HG02870 (cell line): Measurements from ENCODE around the gene LGMN.
"Not testable (repeated sequence)": the region's sequence is repeated elsewhere in the genome, so short reads cannot be mapped to it uniquely, and the experiment has no call there.

Experiments used
- ATAC-seq: cut with Tn5 transposase; IDR thresholded peaks from one replicate; pipeline ENCODE4 v1.9.1; 2021; ENCODE audit warnings: mild to moderate bottlenecking, moderate library complexity; ENCODE audit not compliant: unreplicated experiment

The LGMN gene

DNA sequence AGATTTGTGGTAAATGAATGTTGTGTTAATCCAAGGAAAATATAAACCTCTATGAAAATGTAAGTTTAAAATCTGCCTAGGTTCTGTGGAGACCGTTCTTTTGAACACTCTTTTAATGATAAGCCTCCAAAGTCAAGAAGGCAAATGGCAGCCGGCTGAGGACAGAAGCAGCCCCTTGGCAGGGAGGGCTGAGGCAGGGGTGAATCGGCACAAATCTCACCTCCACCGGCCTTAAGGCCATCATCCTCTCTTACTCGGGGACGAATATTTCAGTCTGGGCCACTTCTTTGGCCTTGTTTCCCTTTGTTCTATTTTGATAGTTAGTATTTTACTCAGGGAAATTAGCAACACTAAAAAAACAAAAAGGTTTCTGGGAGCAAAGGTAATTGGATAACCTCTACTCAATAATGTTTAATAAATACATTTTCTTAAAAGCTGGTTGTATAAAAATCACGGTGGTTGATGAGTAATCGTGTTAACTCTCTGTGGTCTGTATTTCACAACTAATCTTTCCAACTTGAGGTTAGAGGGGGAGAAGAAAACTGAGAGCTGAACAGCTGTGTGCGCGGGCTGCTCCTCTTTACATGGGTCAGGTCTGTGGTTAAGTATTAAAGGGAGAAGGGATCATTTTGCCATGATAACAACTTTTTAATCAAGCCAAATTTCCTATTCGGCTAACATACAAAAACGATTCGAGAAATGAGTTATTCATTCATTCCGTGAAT lies 18.6 kb downstream of the LGMN start:
- peak; percentile 81 for ATAC-seq

DNA sequence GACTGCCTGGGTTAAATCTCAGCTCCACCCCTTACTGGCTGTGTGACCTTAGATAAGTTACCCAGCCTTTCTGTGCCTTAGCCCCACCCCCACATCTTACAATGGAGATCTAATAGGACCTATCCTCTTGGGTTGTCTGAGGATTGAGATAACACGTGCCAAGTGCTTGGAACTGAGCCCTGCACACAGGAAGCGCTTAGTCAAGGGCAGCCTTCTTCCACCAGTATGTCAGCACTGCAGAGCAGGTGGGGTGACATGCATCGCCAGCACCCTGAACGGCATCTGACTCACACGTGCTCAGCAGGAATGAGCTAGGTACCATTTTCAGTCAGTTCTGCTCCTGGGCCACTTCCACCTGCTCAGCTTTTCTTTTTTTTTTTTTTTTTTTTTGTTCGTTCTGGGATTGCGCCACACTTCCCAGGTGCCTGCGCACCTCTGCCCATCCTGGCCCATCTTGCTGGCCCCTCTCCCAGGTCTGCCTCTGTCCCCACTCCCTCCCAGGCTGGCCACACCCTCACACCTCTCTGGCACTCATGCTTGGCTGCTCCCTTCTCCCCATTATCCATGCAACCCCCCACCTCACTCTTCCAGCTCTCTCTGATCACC lies 19.6 kb downstream of the LGMN start:
- ATAC-seq: peak; percentile 66

GRCh38 chr14:92726933-92727262 lies 21.5 kb downstream of the LGMN start:
- ATAC-seq: no peak

DNA sequence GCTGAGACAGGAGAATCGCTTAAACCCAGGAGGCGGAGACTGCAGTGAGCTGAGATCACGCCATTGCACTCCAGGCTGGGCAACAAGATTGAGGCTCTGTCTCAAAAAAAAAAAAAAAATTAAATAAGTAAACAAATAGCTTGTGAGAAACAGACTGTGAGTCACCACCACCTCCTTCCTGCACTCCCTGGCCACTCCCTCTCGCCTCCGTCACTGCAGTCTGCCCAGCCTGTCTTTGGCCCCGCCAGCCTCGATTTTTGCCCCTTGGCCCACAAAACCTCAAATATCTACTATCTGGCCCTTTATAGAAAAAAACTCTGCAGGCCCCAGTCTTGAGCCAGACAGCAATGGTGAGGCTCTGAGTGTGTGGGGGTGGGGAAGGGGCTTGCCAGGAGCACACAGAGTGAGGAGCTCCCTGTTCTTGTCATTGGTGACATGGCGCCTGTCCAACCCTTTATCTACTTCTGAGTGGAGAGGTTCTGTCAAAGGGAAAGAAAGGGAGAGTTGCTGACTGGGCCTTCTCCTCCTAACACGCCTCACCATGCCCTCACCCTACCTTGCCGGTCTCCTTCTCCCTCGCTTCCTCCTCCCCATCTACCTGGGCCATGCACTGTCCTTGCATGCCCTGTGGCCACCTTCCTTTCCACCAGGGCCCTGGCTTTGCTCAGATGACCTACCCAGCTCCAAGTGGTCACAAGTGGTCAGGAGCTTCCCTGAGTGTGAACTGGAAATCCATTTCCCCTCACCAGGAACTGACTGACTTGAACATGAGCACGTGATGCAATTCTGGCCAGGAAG lies 22.1 kb downstream of the LGMN start:
- no peak for ATAC-seq

GRCh38 chr14:92724516-92725340 lies 23.7 kb downstream of the LGMN start:
- ATAC-seq: no peak

DNA sequence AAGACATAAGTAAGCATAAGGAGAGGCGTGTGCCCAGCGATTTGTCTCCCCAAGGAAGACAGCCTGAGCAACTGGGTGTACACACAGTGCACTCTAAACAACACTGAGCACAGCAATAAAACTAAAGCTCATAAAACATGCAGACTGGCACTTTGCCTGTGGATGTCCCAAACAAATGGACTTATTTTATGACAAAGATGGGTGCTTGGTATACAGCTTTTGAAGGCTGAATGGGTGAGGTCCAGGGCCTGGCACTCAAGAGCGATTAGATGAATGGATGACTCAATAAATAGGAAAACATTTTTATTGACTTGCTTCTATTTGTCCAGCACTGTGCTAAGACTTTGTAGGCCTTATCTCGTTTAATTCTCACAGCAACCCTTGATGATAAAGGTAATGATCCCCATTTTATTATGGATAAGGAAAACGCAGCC lies 28.5 kb downstream of the LGMN start:
- no peak for ATAC-seq

DNA sequence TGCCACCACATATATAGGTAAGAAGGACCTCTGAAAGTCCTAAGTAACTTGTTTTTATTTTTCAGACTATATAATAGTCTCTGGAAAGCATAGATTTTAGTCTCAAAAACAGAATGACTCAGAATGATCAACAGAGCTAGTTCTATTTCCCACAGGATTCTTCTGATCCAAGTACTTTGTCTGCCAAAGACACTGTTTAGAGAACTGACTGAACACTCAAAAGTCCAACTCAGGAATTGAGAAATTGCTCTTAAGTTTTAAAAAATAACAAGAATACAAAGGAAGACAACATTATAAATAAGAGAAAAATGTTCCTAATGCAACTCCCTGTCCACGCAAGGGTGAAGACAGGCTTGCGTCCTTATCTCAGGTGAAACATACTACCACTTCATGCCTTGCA lies 29.0 kb downstream of the LGMN start:
- no peak for ATAC-seq

GRCh38 chr14:92718664-92719063 lies 29.8 kb downstream of the LGMN start:
- ATAC-seq: no peak

- no peak for ATAC-seq
These were observed 30.8 kb downstream of the LGMN start for GRCh38 chr14:92717571-92718042.

DNA sequence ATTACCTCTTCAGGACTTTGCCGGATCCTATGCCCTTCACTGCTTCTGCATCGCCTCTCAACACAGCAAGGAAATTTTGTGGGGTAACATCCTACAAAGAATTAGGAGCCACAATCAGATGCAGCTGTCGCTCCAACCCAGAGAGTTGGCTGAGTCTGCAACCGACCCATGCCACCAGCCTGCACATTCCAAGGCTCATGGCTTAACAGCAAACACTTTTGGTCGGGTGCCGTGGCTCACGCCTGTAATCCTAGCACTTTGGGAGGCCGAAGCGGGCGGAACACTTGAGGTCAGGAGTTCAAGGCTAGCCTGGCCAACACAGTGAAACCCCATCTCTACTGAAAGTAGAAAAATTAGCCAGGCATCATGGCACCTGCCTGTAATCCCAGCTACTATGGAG lies 32.3 kb downstream of the LGMN start:
- ATAC-seq: no peak

- ATAC-seq: not testable (repeated sequence)
These were observed 33.6 kb downstream of the LGMN start for GRCh38 chr14:92714739-92715307.

DNA sequence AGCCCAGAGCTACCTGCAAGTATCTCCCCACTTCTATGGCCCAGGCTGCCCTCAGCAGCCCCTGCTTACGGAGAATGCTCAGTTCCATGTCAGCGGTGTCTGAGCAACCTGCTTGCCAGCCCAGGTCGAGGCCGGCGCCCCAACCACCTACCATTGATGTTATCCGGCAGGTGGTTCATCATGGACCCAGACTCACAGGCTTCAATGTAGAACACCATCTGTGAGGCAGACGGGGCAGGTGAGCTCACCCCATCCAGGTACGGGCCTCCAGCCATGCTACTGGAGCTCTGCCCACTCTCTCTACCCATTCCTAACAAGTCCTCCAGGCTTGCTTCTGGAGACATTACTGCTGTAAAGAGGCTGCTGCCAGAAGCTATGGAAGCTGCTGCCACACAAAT lies 35.8 kb downstream of the LGMN start:
- ATAC-seq: no peak

DNA sequence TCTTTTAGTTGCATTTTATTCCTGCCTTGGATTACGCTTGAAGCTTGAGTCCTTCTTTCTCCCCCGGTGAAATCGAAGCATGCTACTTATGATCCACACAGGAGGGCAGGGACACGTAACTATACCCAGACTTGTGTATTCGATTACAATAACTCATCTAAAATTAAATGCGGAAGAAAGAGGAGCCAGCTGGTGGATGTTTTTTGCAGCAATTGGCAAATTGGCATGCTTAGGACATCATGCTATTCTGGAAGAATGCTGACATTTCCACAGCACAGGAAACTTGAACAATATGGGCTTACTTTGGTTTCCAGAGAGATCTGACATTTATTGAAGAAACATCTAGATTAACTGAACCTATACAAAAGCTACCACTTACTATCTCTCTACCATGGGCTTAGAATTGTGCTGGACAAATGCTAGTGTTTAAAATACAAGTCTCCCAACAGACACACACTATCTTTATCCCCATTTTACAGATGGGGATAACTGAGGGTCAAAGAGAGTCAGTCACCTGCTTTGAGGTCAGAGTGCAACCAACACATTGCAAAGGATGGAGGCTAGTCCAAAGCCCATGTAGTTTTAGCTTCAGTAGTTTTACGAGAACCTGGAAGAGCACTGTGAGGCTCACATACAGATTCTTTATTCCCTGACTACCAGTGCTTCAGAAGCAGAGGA lies 36.3 kb downstream of the LGMN start:
- ATAC-seq: no peak

GRCh38 chr14:92710001-92710341 lies 38.5 kb downstream of the LGMN start:
- no peak for ATAC-seq

DNA sequence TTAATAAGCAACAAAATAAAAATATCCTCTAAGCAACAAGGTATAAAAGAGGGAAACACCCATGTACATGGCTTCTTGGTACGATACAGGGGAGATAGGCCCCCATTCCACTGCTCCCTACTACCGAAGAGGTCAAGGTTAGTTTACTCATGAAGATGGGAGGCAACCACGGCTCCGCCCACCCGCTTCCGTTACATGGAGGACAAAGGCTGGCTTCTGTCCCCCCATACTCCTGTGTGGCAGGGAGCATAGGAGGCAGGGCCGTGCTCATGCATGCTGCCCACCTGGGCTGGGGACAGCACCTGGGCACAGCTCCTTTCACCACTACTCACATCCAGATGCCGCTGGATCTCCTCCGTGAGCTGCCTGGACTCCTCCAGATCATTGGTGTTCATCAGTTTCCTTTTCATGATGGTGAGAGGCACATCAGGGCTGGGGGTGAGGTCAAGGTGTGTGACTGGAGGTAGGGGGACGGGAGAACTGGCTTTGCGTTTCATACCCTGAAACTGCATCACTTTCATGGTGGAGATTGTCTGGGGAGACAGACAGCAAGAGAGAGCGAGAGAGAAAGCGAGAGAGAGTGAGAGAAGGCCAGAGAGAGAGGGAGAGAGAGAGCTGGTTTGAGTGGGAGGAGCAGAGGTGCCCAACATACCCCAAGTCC lies 39.0 kb downstream of the LGMN start:
- ATAC-seq: no peak

DNA sequence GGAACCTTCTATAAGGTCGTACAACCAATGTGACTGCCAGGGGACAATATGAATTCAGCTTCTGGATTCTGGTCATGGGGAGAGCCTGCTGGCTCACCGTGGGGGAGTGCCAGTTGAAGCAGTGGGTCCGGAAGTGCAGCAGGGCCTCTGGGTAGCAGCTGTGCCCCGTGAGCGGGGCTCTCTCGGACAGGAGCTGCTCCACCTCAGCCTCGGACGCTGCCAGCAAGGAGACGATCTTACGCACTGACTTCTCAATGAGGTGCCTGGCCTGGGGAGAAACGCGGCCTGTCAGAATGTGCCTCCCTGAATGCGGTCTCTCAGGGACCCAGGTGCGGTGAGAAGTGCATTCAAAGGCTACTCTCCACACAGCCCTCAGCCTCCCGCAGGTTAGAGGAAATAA lies 42.0 kb downstream of the LGMN start:
- ATAC-seq: no peak

- ATAC-seq: no peak
These were observed 43.6 kb downstream of the LGMN start for GRCh38 chr14:92704821-92705220.

GRCh38 chr14:92704036-92704804 lies 44.2 kb downstream of the LGMN start:
- ATAC-seq: peak; percentile 90

- no peak for ATAC-seq
These were observed 44.9 kb downstream of the LGMN start for GRCh38 chr14:92703516-92703915.
